Measurements from ENCODE around the gene MCC. TPM values are rescaled to one million over a fixed set of nuclear protein-coding genes. Genes with fewer than 3 reads are reported as not detected.

MCC gene
- total RNA-seq, 4 donors from 2014 or later = 6.8 to 11.9 (median 9.0) TPM

DNA sequence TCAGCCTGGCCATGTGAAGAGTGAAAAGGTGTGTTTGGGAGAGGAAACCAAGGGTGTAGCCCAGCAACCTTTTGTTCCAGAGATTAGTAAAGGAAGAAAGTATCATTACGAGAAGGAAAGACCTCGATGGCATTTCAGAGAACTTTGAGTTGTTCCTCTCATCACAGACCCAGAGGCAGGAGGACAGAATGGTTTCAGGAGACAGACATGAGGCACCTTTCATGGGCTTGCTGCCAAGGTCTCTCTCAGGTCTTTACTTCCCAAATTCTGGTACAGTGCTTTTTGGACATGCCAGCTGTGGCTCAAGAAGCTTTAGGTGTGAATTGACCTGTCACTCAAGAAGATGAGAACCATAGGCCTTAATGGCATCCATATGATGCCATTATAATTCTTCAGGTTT is 2.8 kb upstream of the MCC start:
- intact Hi-C loops (cut with DNase I; ENCODE audit: low total_unique reads) (no loop called here), in situ Hi-C loops (cut with MboI; ENCODE audit: low sequenced_read_pairs in 4 of 4) (no loop called here)
- TF ChIP-seq, protein P1, sequence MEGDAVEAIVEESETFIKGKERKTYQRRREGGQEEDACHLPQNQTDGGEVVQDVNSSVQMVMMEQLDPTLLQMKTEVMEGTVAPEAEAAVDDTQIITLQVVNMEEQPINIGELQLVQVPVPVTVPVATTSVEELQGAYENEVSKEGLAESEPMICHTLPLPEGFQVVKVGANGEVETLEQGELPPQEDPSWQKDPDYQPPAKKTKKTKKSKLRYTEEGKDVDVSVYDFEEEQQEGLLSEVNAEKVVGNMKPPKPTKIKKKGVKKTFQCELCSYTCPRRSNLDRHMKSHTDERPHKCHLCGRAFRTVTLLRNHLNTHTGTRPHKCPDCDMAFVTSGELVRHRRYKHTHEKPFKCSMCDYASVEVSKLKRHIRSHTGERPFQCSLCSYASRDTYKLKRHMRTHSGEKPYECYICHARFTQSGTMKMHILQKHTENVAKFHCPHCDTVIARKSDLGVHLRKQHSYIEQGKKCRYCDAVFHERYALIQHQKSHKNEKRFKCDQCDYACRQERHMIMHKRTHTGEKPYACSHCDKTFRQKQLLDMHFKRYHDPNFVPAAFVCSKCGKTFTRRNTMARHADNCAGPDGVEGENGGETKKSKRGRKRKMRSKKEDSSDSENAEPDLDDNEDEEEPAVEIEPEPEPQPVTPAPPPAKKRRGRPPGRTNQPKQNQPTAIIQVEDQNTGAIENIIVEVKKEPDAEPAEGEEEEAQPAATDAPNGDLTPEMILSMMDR (IDR thresholded peaks at IDR 0.05 in 4 of 5, conservative IDR thresholded peaks at IDR 0.05 in 1 of 5) = no peak
- TF ChIP-seq POLR2A (IDR thresholded peaks at IDR 0.05) = no peak

GRCh38 chr5:113490317-113490716 is 2.1 kb upstream of the MCC start:
- in situ Hi-C loops (cut with MboI; ENCODE audit: low sequenced_read_pairs in 4 of 4) = no loop called here
- peaks cover 0 to 12% (median 0%) of the 10 kb centered on the region in 3 donors for H3K9me3 ChIP-seq
- H3K27me3 ChIP-seq = peaks cover 26 to 48% (median 28%) of the 10 kb centered on the region in 3 donors
- H3K36me3 ChIP-seq = no peaks in the 10 kb centered on the region
- H3K4me1 ChIP-seq = peaks cover 8 to 9% of the 10 kb centered on the region in 2 donors
- H3K4me3 ChIP-seq = peak overlapping the region in 1 of 4 donors; percentile 6
- TF ChIP-seq, protein P1 (IDR thresholded peaks at IDR 0.05 in 4 of 5, conservative IDR thresholded peaks at IDR 0.05 in 1 of 5) = no peak
- no peak for TF ChIP-seq POLR2A (IDR thresholded peaks at IDR 0.05)
- intact Hi-C loops (cut with DNase I; ENCODE audit: low total_unique reads) = no loop called here
- ATAC-seq = no peak
- no peak overlapping the region for H3K27ac ChIP-seq
- no peak for DNase-seq

More for the DNA sequence above, 2.8 kb upstream of the MCC start:
- ATAC-seq = no peak
- DNase-seq = no peak
- Histone ChIP-seq H3K36me3 (no peaks in the 10 kb centered on the region), H3K27me3 (peaks cover 21 to 43% (median 26%) of the 10 kb centered on the region in 3 donors), H3K9me3 (peaks cover 0 to 12% (median 0%) of the 10 kb centered on the region in 3 donors), H3K27ac (no peak overlapping the region), H3K4me1 (peaks cover 8 to 9% of the 10 kb centered on the region in 2 donors), H3K4me3 (no peak overlapping the region)

- H3K36me3 ChIP-seq = no peaks in the 10 kb centered on the region
- in situ Hi-C loops (cut with MboI; ENCODE audit: low sequenced_read_pairs in 4 of 4) = no loop called here
- no peak overlapping the region for H3K4me3 ChIP-seq
- peaks cover 26 to 48% (median 29%) of the 10 kb centered on the region in 3 donors for H3K27me3 ChIP-seq
- H3K4me1 ChIP-seq = peaks cover 8 to 9% of the 10 kb centered on the region in 2 donors
- TF ChIP-seq POLR2A (IDR thresholded peaks at IDR 0.05) = no peak
- TF ChIP-seq, protein P1 (IDR thresholded peaks at IDR 0.05 in 4 of 5, conservative IDR thresholded peaks at IDR 0.05 in 1 of 5) = no peak
- ATAC-seq (peak; percentile 91 to 92), DNase-seq (peak; percentile 19 to 28)
- H3K9me3 ChIP-seq = peaks cover 0 to 12% (median 0%) of the 10 kb centered on the region in 3 donors
- intact Hi-C loops (cut with DNase I; ENCODE audit: low total_unique reads) = no loop called here
- H3K27ac ChIP-seq = no peak overlapping the region
Observed at GRCh38 chr5:113489299-113489698, 1.0 kb upstream of the MCC start.

GRCh38 chr5:113488645-113489184 is 462 bp upstream of the MCC start:
- Histone ChIP-seq H3K36me3 (no peaks in the 10 kb centered on the region), H3K4me1 (peaks cover 8 to 9% of the 10 kb centered on the region in 2 donors), H3K27ac (no peak overlapping the region), H3K4me3 (peak overlapping the region; percentile 55 to 66 (median 56)), H3K9me3 (peaks cover 0 to 12% (median 0%) of the 10 kb centered on the region in 3 donors), H3K27me3 (peaks cover 26 to 48% (median 29%) of the 10 kb centered on the region in 3 donors)
- DNase-seq (no peak), ATAC-seq (peak; percentile 17 to 20)
- intact Hi-C loops (cut with DNase I; ENCODE audit: low total_unique reads) (no loop called here), in situ Hi-C loops (cut with MboI; ENCODE audit: low sequenced_read_pairs in 4 of 4) (no loop called here)
- TF ChIP-seq, protein P1 (IDR thresholded peaks at IDR 0.05 in 4 of 5, conservative IDR thresholded peaks at IDR 0.05 in 1 of 5) = no peak
- no peak for TF ChIP-seq POLR2A (IDR thresholded peaks at IDR 0.05)
